ENCODE measurements around the gene C21orf91.

C21orf91 gene

DNA sequence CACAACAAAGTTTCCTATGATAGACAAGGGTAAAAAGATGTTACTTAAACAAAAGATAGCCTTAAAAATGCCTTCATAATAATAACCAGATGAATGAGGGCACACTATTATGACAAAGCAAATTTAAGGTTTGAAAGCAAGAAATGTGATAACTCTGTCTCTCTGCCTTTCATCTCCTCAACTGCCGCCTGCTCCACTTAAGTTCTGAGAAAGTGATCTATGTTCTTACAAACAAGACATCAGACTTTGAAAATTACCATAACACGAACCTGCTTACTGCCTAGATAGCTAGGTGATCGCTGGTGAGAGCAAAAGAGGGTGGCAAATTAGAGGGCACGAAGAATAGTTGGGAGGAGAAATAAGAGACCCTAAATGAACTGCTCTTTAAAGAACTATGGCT is 13.2 kb downstream of the C21orf91 start:
- Histone ChIP-seq H3K27me3 (ENCODE audit: insufficient read depth, poor library complexity, severe bottlenecking) (no peaks in the 10 kb centered on the region), H3K4me3 (replicated peaks; ENCODE audit: insufficient read depth, low read length) (no peak overlapping the region), H3K27ac (replicated peaks) (no peak overlapping the region)
- DNase-seq (ENCODE audit: low read depth in 1 of 2, low spot score in 1 of 2), result no peak
- TF ChIP-seq REST (IDR thresholded peaks at IDR 0.05; ENCODE audit: insufficient replicate concordance, low read depth), result no peak
- TF ChIP-seq CTCF (IDR thresholded peaks at IDR 0.05; ENCODE audit: insufficient read depth, low read length), result no peak
- no peak for TF ChIP-seq SPI1 (IDR thresholded peaks at IDR 0.05; ENCODE audit: borderline replicate concordance, low read depth)
- no peak for TF ChIP-seq POLR2AphosphoS5 (IDR thresholded peaks at IDR 0.05; ENCODE audit: low read depth)
- TF ChIP-seq GABPA (IDR thresholded peaks at IDR 0.05; ENCODE audit: low read depth), result no peak

DNA sequence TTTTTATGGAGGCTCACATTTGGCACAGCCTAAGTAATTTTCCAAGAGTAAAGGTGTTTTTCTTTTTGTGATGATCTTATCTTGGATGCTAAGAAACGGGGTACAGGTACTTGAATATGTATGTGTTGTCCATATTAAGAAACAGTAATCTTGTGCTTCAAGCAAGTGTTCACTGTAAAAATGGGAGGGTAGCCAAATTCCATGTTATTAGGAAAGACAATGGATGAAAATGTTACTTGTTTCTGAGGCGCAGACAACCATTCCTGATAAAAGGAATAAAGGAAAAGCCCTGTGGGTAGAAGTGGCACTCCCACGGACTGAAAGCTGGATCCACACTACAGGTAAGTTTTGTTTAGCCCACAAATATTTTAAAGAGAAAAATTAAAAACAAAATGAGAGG is 15.6 kb downstream of the C21orf91 start:
- Histone ChIP-seq H3K27ac (replicated peaks) (no peak overlapping the region), H3K4me3 (replicated peaks; ENCODE audit: insufficient read depth, low read length) (no peak overlapping the region), H3K27me3 (ENCODE audit: insufficient read depth, poor library complexity, severe bottlenecking) (no peaks in the 10 kb centered on the region)
- no peak for DNase-seq (ENCODE audit: low read depth in 1 of 2, low spot score in 1 of 2)
- TF ChIP-seq GABPA (IDR thresholded peaks at IDR 0.05; ENCODE audit: low read depth), result no peak
- no peak for TF ChIP-seq CTCF (IDR thresholded peaks at IDR 0.05; ENCODE audit: insufficient read depth, low read length)
- no peak for TF ChIP-seq POLR2AphosphoS5 (IDR thresholded peaks at IDR 0.05; ENCODE audit: low read depth)
- no peak for TF ChIP-seq SPI1 (IDR thresholded peaks at IDR 0.05; ENCODE audit: borderline replicate concordance, low read depth)
- TF ChIP-seq REST (IDR thresholded peaks at IDR 0.05; ENCODE audit: insufficient replicate concordance, low read depth), result no peak

DNA sequence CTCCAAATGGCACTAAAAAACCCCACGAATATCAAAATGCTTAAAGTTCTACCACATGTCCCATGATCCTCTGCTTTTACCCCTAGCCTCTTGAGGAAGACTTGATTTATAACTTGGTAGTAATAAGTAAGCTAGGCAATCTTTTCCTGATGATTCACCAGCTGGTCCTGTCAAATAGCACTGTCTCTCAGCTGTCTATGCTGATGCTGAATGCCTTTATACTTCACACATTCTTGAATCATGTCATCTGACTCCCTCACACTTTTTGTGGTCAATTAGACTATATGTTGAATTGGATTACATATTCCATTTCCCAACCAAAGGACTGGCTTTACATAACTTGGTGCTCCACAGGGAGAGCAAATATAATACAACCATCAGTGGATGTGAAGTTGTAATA is 16.6 kb downstream of the C21orf91 start:
- TF ChIP-seq GABPA (IDR thresholded peaks at IDR 0.05; ENCODE audit: low read depth), result no peak
- no peak for TF ChIP-seq POLR2AphosphoS5 (IDR thresholded peaks at IDR 0.05; ENCODE audit: low read depth)
- no peak for TF ChIP-seq REST (IDR thresholded peaks at IDR 0.05; ENCODE audit: insufficient replicate concordance, low read depth)
- TF ChIP-seq SPI1 (IDR thresholded peaks at IDR 0.05; ENCODE audit: borderline replicate concordance, low read depth), result no peak
- TF ChIP-seq CTCF (IDR thresholded peaks at IDR 0.05; ENCODE audit: insufficient read depth, low read length), result no peak
- no peaks in the 10 kb centered on the region for H3K27me3 ChIP-seq (ENCODE audit: insufficient read depth, poor library complexity, severe bottlenecking)
- no peak overlapping the region for H3K27ac ChIP-seq (replicated peaks)
- H3K4me3 ChIP-seq (replicated peaks; ENCODE audit: insufficient read depth, low read length), result no peak overlapping the region
- DNase-seq (ENCODE audit: low read depth in 1 of 2, low spot score in 1 of 2), result no peak

All from HL-60 (cell line).